ENCODE measurements around the gene SIPA1.

DNA sequence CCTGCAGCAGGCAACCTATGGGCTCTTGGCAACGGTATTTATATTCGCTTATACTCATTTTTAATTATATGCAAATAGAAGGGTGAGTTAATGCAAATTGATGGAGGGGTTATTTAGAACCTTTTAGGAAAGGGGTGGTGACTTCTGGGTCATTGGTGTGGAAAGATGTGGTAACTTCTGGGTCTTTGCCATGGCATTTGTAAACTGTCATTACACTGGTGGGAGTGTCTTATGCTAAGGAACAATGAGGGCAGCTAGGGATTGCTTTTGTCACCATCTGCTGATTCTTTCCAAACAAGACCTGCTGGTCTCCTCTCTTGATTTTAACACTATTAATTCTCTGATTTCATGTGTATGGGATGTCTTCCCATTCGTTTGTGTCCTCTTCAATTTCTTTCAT, 62.5 kb downstream of the SIPA1 start:
- TF ChIP-seq CTCF (IDR thresholded peaks at IDR 0.05) (no peak), POLR2AphosphoS5 (IDR thresholded peaks at IDR 0.05) (no peak), POLR2A (IDR thresholded peaks at IDR 0.05) (no peak)
